Measurements from ENCODE around the gene PTMS. TPM values are rescaled to one million over a fixed set of nuclear protein-coding genes. Genes with fewer than 3 reads are reported as not detected.
A peak's percentile ranks its signal among the peaks of the same experiment; 100 is the strongest.

PTMS gene
- total and polyA plus RNA-seq, 2 donors (not counting 1 experiment from before 2014, with no cell fraction given), result 63.6 to 312 TPM

DNA sequence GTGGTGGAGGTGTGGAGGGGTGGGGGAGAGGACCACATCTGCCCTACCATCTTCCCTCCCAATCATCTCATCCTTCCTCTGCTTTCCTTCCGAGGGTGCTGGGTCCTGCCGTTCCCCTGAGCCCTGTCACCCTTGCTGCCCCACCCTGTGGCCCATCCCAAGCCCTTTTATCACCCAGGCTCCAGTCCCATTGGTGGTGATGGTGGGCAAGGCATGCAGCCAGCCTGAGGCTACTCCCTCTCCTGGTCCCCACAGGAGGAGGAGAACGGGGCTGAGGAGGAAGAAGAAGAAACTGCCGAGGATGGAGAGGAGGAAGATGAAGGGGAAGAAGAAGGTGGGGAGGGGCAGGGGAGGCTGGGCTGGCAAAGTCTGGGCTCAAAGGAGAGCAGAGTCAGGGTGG lies 3.5 kb downstream of the PTMS start:
- no peak for DNase-seq (ENCODE audit: low read depth in 2 of 2)
- peak overlapping the region; percentile 95 for H3K4me2 ChIP-seq (ENCODE audit: extremely low read depth, insufficient read depth, low read length)
- H4K20me1 ChIP-seq (ENCODE audit: control insufficient read depth, extremely low read depth, insufficient read depth, low read length), result peaks cover 7% of the 10 kb centered on the region
- H3K36me3 ChIP-seq (ENCODE audit: control insufficient read depth, insufficient read depth, low read length), result peaks cover 13% of the 10 kb centered on the region
- no peak overlapping the region for H2AFZ ChIP-seq (ENCODE audit: low read length)
- no peak overlapping the region for H3K27ac ChIP-seq (ENCODE audit: insufficient read depth, low read length)
- no peaks in the 10 kb centered on the region for H3K9me3 ChIP-seq (ENCODE audit: control insufficient read depth, insufficient read depth, low read depth, low read length)
- peaks cover 27% of the 10 kb centered on the region for H3K4me1 ChIP-seq (ENCODE audit: control insufficient read depth, extremely low read depth, insufficient read depth, low read length)
- H3K9ac ChIP-seq (ENCODE audit: insufficient read depth, low read length), result no peak overlapping the region
- H3K79me2 ChIP-seq (ENCODE audit: control insufficient read depth, insufficient read depth, low read length), result peaks cover 34% of the 10 kb centered on the region
- H3K27me3 ChIP-seq (ENCODE audit: control insufficient read depth, insufficient read depth, low read length), result no peaks in the 10 kb centered on the region
- peak overlapping the region in 1 of 4 experiments; percentile 89 for H3K4me3 ChIP-seq (replicated peaks in 1 of 4; ENCODE audit: control extremely low read depth in 1 of 4, insufficient read depth in 1 of 4, low read depth in 3 of 4, low read length in 4 of 4)
- no peak for TF ChIP-seq EZH2 (IDR thresholded peaks at IDR 0.05; ENCODE audit: low read length, missing control alignments)
- TF ChIP-seq, protein P1, sequence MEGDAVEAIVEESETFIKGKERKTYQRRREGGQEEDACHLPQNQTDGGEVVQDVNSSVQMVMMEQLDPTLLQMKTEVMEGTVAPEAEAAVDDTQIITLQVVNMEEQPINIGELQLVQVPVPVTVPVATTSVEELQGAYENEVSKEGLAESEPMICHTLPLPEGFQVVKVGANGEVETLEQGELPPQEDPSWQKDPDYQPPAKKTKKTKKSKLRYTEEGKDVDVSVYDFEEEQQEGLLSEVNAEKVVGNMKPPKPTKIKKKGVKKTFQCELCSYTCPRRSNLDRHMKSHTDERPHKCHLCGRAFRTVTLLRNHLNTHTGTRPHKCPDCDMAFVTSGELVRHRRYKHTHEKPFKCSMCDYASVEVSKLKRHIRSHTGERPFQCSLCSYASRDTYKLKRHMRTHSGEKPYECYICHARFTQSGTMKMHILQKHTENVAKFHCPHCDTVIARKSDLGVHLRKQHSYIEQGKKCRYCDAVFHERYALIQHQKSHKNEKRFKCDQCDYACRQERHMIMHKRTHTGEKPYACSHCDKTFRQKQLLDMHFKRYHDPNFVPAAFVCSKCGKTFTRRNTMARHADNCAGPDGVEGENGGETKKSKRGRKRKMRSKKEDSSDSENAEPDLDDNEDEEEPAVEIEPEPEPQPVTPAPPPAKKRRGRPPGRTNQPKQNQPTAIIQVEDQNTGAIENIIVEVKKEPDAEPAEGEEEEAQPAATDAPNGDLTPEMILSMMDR (conservative IDR thresholded peaks at IDR 0.05 in 1 of 2, IDR thresholded peaks at IDR 0.05 in 1 of 2; ENCODE audit: low read depth in 1 of 2, low read length in 2 of 2), result no peak

DNA sequence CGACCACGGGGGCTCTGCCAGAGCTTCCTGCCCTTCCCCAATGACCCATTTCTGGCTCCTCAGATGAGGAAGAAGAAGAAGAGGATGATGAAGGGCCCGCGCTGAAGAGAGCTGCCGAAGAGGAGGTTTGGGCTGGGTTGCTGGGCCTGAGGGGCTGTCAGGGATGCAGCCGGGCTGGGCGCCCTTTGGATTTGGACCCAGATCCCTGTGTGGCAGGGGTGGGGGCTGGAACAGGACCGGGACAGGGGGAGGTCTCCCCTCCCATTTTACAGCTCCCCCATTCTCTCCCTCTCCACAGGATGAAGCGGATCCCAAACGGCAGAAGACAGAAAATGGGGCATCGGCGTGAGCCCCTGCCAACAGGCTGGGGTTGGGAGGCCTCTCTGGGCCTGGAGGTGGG lies 3.9 kb downstream of the PTMS start:
- H3K9me3 ChIP-seq (ENCODE audit: control insufficient read depth, insufficient read depth, low read depth, low read length), result no peaks in the 10 kb centered on the region
- H3K36me3 ChIP-seq (ENCODE audit: control insufficient read depth, insufficient read depth, low read length), result peaks cover 13% of the 10 kb centered on the region
- no peak overlapping the region for H2AFZ ChIP-seq (ENCODE audit: low read length)
- DNase-seq (ENCODE audit: low read depth in 2 of 2), result no peak
- H3K4me2 ChIP-seq (ENCODE audit: extremely low read depth, insufficient read depth, low read length), result no peak overlapping the region
- TF ChIP-seq EZH2 (IDR thresholded peaks at IDR 0.05; ENCODE audit: low read length, missing control alignments), result no peak
- TF ChIP-seq, protein P1 (conservative IDR thresholded peaks at IDR 0.05 in 1 of 2, IDR thresholded peaks at IDR 0.05 in 1 of 2; ENCODE audit: low read depth in 1 of 2, low read length in 2 of 2), result no peak
- H3K9ac ChIP-seq (ENCODE audit: insufficient read depth, low read length), result no peak overlapping the region
- H3K4me3 ChIP-seq (replicated peaks in 1 of 4; ENCODE audit: control extremely low read depth in 1 of 4, insufficient read depth in 1 of 4, low read depth in 3 of 4, low read length in 4 of 4), result no peak overlapping the region
- peaks cover 25% of the 10 kb centered on the region for H3K4me1 ChIP-seq (ENCODE audit: control insufficient read depth, extremely low read depth, insufficient read depth, low read length)
- H3K79me2 ChIP-seq (ENCODE audit: control insufficient read depth, insufficient read depth, low read length), result peaks cover 34% of the 10 kb centered on the region
- H4K20me1 ChIP-seq (ENCODE audit: control insufficient read depth, extremely low read depth, insufficient read depth, low read length), result peaks cover 7% of the 10 kb centered on the region
- no peak overlapping the region for H3K27ac ChIP-seq (ENCODE audit: insufficient read depth, low read length)
- no peaks in the 10 kb centered on the region for H3K27me3 ChIP-seq (ENCODE audit: control insufficient read depth, insufficient read depth, low read length)

DNA sequence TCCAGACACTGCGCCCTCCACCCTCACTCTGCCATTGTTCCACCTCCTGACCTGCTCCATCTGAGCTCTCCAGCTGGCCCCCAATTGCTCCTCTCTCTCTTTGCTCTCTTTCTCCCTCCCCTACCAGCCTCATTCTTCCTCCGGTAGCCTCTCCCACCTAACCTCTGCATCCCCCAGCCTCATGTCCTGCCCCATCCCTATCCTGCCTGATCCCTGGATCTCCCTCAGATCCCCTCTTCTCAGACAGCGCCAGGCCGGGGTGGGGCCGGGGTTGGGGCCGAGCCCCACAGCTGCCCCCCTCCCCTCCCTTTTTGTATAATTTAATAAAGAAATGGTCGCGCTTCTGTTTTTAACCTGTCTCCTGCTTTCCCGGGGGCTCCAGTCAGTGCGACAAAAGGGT lies 4.4 kb downstream of the PTMS start:
- Histone ChIP-seq H2AFZ (ENCODE audit: low read length) (no peak overlapping the region), H3K27ac (ENCODE audit: insufficient read depth, low read length) (no peak overlapping the region), H3K4me1 (ENCODE audit: control insufficient read depth, extremely low read depth, insufficient read depth, low read length) (peaks cover 21% of the 10 kb centered on the region), H3K9ac (ENCODE audit: insufficient read depth, low read length) (no peak overlapping the region), H3K4me3 (replicated peaks in 1 of 4; ENCODE audit: control extremely low read depth in 1 of 4, insufficient read depth in 1 of 4, low read depth in 3 of 4, low read length in 4 of 4) (no peak overlapping the region), H3K79me2 (ENCODE audit: control insufficient read depth, insufficient read depth, low read length) (peaks cover 34% of the 10 kb centered on the region), H3K9me3 (ENCODE audit: control insufficient read depth, insufficient read depth, low read depth, low read length) (no peaks in the 10 kb centered on the region), H3K27me3 (ENCODE audit: control insufficient read depth, insufficient read depth, low read length) (no peaks in the 10 kb centered on the region), H3K4me2 (ENCODE audit: extremely low read depth, insufficient read depth, low read length) (no peak overlapping the region), H3K36me3 (ENCODE audit: control insufficient read depth, insufficient read depth, low read length) (peaks cover 13% of the 10 kb centered on the region), H4K20me1 (ENCODE audit: control insufficient read depth, extremely low read depth, insufficient read depth, low read length) (peaks cover 7% of the 10 kb centered on the region)
- no peak for DNase-seq (ENCODE audit: low read depth in 2 of 2)
- TF ChIP-seq, protein P1 (conservative IDR thresholded peaks at IDR 0.05 in 1 of 2, IDR thresholded peaks at IDR 0.05 in 1 of 2; ENCODE audit: low read depth in 1 of 2, low read length in 2 of 2), result no peak
- TF ChIP-seq EZH2 (IDR thresholded peaks at IDR 0.05; ENCODE audit: low read length, missing control alignments), result no peak

All from fibroblast of lung (primary cell).